GM19438 (cell line): ENCODE results near the gene BLM.
A peak's percentile ranks its signal among the peaks of the same experiment; 100 is the strongest.
"Not testable (repeated sequence)": the region's sequence is repeated elsewhere in the genome, so short reads cannot be mapped to it uniquely, and the experiment has no call there.

Experiments
- ATAC-seq: cut with Tn5 transposase; IDR thresholded peaks from one replicate; pipeline ENCODE4 v1.9.1; 2021; ENCODE audit warnings: low read depth; ENCODE audit not compliant: unreplicated experiment

Gene BLM

GRCh38 chr15:90716976-90717821 is at the start of gene BLM:
Gene BLM, plus strand, starts transcription at chr15:90717346. Its CDS starts 30,047 bp downstream, at chr15:90747393.
- ATAC-seq = peak; percentile 97

GRCh38 chr15:90667755-90668345 is 49.3 kb upstream of the BLM start:
- ATAC-seq = not testable (repeated sequence)

- not testable (repeated sequence) for ATAC-seq
Observed at GRCh38 chr15:90670631-90671030, 46.5 kb upstream of the BLM start.

- ATAC-seq = no peak
Observed at GRCh38 chr15:90671216-90671615, 45.9 kb upstream of the BLM start.

GRCh38 chr15:90673357-90673756 is 43.8 kb upstream of the BLM start:
- not testable (repeated sequence) for ATAC-seq

GRCh38 chr15:90674476-90674875 is 42.7 kb upstream of the BLM start:
- no peak for ATAC-seq

- ATAC-seq = no peak
Observed at GRCh38 chr15:90675464-90675863, 41.7 kb upstream of the BLM start.

- ATAC-seq = no peak
Observed at GRCh38 chr15:90677807-90678790, 39.0 kb upstream of the BLM start.

GRCh38 chr15:90679959-90680358 is 37.2 kb upstream of the BLM start:
- ATAC-seq = no peak

GRCh38 chr15:90680371-90680935 is 36.7 kb upstream of the BLM start:
- ATAC-seq = no peak

GRCh38 chr15:90681056-90681455 is 36.1 kb upstream of the BLM start:
- ATAC-seq = no peak

- ATAC-seq = no peak
Observed at GRCh38 chr15:90681480-90681879, 35.7 kb upstream of the BLM start.

GRCh38 chr15:90683371-90683770 is 33.8 kb upstream of the BLM start:
- no peak for ATAC-seq

GRCh38 chr15:90683876-90684275 is 33.3 kb upstream of the BLM start:
- ATAC-seq = no peak

- ATAC-seq = no peak
Observed at GRCh38 chr15:90684281-90684680, 32.9 kb upstream of the BLM start.

- peak; percentile 21 for ATAC-seq
Observed at GRCh38 chr15:90685591-90686434, 31.3 kb upstream of the BLM start.

- peak; percentile 79 for ATAC-seq
Observed at GRCh38 chr15:90686435-90687218, 30.5 kb upstream of the BLM start.

GRCh38 chr15:90689326-90689961 is 27.7 kb upstream of the BLM start:
- not testable (repeated sequence) for ATAC-seq
